Skeletal muscle cell (primary cell): ENCODE data around the gene NYAP1.

Source experiments
- DNase-seq: peaks from one replicate; pipeline ENCODE4 v3.0.0-alpha.2; 2010; ENCODE audit warnings: low read depth
- H3K4me3 ChIP-seq: 2 replicates; pipeline ENCODE4 v1.5.1; 2011; ENCODE audit warnings: low read depth, mild to moderate bottlenecking, control low read depth, low read length, moderate library complexity

The NYAP1 gene

DNA sequence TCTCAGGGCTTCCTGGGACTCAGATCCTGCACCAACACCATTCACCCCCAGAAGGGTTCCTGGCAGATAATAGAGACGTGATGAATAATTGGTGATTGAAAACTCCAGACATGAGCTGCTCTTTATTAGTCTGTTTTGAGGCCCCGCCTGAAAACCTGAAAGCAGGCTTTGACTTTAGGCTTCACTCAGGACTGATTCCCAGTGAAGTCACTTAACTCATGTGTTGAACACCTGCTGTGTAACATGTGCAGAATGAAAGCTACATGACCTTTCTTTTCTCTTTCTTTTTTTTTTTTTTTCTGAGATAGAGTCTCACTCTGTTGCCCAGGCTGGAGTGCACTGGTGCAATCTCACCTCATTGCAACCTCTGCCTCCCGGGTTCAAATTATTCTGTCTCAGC is 28.5 kb upstream of the NYAP1 start:
- DNase-seq: no peak
- no peak overlapping the region for H3K4me3 ChIP-seq

DNA sequence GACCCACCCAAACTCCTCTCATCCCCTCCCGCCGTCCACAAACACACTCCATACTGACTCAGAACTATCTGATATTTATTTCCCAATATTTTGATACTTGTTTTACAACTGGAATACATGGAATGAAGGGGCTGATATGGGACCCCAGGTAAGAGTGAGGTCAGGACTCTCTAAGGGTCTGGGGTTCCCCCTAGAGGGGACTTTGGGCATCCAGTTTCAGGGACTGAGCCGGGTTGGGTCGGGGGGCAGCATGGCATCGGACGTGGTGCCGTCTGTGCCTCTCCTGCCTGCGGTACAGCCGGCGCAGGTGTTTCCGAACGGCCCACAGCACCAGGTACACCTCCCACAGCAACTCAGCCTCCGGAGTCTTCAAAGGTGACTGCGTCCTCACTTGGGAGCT is 27.2 kb upstream of the NYAP1 start:
- no peak overlapping the region for H3K4me3 ChIP-seq
- DNase-seq: no peak

DNA sequence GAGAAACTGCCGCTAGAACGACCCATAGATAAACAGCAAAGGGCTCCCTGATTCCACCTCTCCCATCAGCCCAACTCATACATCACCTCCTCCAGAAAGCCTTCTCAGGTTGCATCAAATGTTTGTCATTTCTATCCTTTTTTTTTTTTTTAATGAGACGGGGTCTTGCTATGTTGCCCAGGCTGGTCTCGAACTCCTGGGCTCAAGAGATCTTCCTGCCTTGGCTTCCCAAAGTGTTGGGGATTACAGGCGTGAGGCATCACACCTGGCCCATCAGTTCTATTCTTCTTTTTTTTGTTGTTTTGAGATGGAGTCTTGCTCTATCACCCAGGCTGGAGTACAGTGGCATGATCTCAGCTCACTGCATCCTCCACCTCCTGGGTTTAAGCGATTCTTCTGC is 26.7 kb upstream of the NYAP1 start:
- no peak overlapping the region for H3K4me3 ChIP-seq
- DNase-seq: no peak

DNA sequence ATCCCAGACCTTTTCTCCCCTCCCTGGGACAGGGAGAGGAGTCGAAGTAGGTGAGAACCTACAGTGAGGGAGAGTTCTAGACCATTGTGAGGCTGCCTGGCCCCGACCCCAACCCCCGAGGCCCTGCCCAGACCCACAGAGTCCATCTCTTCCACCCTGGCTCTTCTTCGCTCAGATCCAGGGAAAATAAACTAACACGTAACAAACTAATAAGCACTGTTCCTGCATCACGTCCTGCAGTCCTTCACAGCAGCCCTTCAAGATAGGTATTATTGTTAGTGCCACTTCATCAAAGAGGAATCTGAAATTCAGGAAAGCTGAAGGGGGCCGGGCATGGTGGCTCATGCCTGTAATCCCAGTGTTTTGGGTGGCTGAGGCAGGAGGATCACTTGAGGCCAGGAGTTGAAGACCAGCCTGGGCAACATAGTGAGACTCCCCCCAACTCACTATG is 19.5 kb upstream of the NYAP1 start, which contains the start of gene SPACDR:
SPACDR (minus strand) TSS at position 51 of the 451 bp plus-strand sequence. CDS start 235 bp downstream, outside the sequence.
- no peak for DNase-seq
- H3K4me3 ChIP-seq: no peak within 1 kb of the TSS

DNA sequence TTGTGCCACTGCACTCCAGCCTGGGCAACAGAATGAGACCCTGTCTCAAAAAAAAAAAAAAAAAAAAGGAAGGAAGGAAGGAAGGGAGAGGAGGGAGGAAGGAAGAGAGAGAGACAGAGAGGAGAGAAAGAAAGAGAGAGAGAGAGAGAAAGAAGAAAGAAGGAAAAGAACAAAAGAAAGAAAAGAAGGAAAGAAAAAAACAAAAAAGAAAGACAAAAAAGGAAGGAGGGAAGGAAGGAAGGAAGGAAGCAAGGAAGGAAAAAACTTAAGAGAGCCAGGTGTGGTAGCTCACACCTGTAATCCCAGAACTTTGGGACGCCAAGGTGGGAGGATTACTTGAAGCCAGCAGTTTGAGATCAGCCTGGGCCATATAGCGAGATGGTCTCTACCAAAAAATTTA is 18.9 kb upstream of the NYAP1 start:
- no peak overlapping the region for H3K4me3 ChIP-seq
- DNase-seq: no peak

DNA sequence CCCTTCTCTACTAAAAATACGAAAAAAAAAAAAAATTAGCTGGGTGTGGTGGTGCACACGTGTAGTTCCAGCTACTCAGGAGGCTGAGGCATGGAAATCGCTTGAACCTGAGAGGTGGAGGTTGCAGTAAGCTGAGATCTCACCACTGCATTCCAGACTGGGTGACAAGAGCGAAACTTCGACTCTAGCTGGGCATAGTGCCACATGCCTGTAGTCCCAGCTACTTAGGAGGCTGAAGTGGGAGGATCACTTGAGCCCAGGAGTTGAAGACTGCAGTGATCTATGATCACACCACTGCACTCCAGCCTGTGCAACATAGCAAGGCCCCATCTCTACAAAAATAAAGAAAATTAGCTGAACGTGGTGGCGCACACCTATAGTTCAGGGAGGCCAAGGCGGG is 18.4 kb upstream of the NYAP1 start:
- H3K4me3 ChIP-seq: no peak overlapping the region
- no peak for DNase-seq

DNA sequence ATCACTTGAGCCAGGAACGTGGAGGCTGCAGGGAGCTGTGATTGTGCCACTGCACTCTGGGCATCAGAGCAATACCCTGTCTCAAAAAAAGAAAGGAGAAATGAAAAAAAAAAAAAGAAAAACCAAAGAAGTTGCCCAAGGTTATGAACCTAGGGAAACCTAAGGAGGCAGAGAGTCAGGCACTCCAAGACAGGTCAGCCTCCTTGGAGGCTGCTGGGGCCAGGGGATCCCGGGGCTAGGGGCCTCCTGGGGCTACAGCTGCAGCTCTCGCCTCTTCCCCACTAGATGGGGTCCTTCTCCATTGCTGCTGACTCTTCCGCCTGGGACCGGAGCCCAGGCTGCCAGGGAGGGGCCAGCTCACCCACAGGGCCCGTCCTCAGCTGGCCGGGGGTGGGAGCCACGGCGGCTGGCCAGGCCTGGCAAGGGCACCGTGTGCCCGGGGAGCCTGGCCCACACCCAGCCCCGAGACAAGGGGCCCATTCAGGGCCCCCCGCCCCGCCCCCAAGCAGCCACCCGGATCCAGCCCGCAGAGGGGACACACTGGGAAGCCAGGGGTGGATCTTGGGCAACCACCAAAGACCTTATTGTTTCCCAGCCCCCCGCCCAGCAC is 17.9 kb upstream of the NYAP1 start:
- DNase-seq: no peak
- H3K4me3 ChIP-seq: no peak overlapping the region

DNA sequence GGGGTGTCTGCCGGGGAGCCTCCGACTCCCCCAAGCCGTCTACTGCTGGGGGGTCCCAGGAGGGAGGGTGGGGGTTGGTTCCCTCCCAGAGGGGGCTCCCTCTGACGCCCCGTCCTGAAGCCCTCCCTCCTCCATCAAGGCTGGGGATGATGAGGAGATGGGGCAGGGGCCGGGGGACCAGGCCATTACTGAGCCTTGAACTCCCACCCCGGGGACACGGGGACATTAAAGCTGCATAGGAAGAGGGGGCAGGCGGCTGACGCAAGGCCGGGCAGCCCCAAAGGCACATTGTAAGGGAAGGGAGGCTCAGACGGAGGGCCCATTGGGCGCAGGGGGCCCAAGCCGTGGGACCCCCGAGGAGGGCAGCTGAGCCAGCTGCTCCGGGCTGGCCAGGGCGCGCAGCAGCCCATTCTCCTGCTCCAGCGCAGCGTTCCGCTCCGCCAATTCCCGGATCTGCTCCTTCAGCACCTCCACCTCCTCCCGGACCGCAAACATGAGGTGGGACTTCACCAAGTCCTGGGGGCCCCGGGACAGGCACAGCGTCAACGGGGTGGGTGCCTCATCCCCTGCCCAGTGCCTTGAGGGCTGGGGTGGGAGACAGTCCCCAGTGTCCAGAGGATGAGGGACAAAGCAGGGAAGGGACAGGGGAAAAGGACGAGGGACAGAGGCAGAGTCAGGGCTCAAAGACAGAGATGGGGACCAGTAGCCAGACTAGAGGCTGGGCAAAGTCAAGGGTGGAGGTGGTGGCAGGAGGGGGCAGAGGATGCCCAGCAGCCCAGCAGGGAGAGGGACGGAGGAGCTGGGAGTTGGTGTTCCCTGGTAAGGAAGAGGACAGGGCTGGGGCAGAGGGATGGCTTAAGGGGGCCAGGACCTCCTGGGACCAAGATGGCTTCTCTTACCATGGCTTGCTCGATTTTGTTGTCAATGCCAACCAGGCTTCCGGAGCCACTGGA is 16.8 kb upstream of the NYAP1 start:
- no peak for DNase-seq
- no peak overlapping the region for H3K4me3 ChIP-seq

DNA sequence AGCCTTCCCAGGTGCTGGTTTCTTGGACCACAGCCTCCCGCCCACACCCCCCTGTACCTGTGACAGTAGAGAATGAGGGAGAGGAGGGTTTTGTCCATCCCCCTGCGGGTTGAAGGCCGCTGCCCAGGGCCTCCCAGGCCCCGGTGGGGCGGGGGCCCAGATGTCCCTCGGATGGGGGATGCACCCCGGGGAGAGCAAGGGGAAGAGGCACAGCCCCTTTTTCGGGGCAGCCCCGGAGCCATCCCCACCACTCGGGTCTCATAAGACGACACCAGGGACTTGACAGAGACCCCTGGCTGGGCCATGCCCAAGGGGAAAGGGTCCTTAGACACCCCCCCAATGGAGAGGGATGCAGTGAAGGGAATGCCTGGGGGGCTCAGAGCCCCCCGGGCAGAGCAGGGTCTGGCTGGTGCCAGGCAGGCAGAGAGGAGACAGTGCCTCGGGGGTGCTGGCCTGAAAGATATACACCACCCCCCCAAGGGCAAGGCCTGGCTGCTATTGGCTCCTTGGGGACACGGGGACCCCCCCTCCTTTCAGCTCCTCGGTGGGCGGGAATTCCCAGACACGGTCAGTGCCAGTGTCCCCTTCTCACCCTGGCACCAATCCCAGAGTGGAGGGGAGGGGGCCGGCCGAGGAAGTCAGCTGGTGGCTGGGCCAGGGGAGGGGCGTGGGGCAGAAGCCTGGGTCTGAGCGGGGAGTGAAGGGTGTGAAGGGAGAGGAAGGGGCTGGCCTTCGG is 15.9 kb upstream of the NYAP1 start:
- DNase-seq: no peak
- H3K4me3 ChIP-seq: no peak overlapping the region

DNA sequence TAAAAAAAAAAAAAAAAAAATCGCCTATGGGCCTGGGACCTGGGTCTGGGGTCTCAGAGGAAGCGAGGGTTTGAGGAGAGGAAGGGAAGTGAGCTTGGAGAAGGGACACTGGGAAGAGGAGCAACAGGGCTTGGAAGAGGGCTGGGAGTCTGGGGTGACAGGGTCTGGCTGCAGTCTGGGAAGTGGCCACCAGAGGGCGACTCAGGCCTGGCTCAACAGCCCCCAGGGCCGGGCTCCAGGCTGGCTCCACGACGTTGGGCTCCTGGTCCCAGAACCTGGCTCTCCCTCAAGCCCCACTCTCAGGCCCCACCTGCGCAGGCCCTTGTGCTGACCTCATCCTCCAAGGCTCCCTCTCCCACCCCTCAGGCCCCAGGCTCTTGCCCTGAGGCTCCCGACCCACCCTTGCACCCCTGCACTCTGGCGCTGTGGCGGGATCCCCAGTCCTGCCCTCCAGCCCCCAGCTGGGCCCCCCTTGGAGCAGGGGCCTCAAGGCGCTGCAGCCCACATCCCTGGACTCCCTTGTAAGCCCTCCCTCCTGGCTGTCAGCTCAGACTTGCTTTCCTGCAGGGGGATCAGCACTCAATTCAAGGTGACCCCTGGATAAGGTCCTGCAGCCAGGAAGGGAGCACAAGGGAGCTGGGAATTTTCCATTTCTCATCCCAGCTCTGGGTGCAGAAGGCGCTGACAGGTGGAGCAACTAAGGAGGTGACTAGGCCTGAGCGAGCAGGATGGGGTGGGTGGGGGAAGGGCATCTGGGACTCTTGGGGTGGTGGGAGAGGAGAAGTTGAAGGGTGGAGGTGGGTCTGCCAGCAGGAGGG is 14.3 kb upstream of the NYAP1 start:
- H3K4me3 ChIP-seq: no peak overlapping the region
- no peak for DNase-seq

DNA sequence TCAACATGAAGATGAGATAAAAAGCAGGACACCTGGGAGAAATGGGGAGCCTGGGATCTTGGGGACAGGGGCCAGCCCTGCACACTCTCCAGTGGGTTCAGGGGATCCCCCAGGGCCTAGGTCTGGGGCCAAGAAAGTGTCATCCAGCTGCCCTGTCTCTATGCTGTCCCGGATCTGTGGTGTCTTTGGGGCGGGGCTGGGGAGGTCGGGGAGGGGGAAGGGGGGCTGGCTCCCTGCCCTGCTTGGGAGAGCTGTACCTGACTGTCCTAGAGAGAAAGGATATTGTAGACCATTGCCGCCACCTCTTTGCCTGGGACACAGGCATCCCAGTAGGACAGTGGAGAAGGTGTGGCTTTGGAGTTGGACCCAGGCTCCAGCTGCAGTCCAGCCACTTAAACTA is 12.7 kb upstream of the NYAP1 start:
- no peak for DNase-seq
- no peak overlapping the region for H3K4me3 ChIP-seq

DNA sequence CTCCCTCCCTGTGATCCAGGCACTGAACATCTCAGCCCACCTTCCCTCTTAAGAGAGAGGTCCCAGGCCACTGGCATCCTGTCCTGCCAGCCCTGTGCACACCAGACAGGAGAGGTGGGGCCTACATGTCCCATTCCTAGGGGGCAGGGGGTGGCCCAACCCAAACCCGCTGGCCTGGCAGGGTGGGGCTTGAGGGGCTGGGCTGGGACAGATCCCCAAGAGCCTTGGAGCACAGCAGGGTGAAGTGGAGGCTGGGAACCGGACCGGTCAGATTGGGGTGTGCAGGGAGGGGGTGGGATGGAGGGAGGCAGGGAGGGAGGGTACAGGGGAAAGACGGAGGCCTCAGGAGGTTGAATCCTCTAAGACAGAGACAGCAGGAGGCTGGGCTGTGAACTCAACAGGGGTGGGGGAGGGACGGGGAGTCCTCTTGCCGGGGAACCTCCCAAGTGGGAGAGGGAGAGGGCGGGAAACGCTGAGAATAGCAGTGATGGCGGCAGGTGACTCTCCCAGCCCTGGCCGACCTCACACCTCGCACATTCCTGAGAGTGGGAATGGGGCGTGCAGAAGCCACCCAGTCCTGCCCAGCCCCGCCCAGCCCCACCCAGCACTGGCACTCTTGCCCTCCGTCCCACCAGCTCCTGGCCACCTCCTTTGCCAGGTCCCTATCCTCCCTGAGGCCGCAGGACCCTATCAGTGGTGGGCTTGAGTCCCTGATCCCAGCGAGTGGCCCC is 11.4 kb upstream of the NYAP1 start:
- H3K4me3 ChIP-seq: no peak overlapping the region
- DNase-seq: no peak

DNA sequence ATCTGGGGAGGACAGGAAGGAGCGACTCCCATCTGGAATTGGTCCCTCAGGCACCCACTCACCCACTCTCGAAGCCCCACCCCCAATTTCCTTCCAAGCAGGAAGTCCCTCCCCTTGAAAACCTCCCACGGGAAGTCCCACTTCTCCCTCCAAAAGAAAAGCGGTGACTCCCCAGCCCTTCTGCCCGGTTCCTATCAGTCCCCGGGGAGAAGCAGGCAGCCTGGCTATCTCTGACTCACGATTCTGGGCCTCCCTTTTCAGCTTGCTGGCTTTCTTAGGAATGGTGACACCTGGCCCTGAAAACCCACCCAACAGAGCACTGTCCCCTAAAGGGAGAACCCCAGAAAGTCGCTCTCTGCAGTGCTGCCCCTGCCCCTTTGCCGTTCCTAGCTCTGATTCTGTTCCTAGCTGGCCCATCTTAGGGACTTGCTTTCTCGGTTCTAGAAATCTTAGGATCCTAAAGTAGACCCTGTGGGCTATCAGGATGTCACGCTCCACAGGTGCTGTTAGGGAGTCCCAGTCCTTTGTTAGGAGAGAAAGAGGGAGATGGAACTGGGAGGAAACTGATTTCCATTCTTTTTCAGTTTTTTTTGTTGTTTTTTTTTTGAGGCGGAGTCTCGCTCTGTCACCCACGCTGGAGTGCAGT is 10.8 kb upstream of the NYAP1 start:
- H3K4me3 ChIP-seq: no peak overlapping the region
- DNase-seq: no peak

DNA sequence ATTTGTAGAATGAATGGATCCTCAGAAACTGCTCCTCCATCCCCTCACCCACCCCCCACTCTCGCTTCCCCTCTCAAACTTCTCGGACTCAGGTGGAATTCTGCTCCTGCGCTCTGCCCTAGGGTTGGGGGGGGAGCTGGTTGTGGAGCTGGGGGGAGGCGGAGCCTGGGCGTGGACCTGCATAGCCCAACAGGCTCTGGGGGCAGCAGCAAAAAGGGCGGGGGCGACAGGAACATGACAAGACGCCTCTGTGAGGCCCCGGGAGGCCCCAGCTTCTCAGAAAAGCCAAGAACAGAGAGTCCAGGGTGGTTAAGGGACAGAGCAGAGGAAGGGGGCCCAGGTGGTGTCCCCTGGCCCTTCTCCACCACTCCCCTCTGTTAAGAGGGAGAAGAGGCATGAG is 8.2 kb upstream of the NYAP1 start:
- no peak for DNase-seq
- peak overlapping the region; percentile 92 for H3K4me3 ChIP-seq

DNA sequence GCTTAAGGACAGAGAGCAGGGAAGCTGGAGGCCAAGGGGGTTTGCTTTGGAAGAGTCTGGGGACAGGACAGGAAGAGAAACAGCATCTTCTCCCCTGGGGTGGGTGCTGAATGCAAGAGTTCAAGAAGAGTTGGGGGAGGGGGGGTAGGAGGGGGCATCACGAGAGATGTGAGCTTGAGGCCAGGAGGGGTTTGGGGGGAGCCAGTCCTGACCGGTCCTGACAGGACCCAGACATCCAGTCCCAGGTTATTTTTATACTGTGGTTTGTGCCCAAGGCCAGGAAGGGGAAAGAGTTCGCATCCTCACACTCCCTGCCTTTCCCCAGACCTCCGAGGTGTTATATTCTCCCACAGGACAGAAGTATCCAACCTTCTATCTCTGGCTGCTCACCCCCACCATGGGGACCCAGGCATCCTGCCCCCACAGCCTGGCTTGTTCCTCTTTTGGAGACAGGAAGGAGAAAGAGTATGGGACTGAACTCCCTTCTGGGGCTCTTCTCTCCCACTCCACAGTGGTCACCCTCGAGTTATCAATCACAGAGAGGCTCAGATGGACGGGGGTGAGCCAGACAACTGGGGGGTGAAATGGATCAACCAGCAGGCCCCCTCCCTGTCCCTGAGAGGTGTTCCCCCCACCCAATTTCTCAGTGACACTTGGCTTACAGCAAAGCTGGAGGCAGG is 7.5 kb upstream of the NYAP1 start:
- DNase-seq: no peak

DNA sequence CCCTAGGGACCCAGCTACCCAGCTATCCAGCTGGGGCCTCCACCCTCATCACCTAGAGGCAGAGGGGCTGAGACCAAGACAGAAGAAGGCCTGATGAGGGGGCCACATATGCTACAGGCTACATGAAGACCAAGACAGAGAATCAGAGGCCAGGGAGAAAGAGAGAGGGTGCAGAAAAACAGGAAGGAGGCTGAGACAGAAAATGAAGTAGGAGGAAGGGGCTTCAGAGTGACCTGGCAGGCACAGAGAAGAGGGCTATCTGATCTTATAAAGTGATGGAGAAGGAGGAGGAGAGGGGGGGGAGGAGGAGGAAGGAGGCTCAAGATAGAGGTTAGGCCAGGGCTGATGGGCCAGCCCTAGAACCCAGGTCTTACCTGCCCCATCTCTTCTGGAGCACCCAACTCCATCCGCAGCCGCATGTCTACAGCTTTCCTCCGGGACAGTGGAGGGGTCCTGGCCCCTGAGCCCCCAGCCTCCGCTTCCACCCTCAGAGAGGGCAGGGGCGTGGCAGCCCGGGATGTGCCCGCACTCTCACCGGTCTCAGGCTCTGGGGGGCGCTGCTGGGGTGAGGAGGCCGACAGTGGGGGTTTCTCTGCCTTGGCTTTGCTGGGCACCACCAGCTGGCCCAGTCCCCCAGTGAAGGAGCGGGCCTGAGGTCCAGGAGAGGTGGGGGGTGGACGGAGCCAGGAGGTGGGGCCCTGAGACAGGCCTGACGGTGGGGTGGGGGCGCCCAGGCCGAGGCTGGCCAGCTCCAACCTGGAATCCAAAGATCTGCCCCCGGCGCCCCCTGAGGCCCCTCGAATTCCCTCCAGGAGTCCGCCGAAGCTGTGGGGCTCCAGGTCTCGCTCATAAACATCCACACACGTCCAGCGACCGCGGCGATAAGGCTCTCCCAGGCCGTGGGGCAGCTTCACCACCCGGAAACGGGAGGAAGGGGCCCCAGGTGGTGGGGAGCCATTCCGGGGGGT is 6.5 kb upstream of the NYAP1 start:
- peak overlapping the region; percentile 92 for H3K4me3 ChIP-seq
- DNase-seq: no peak

More for the DNA sequence above, 7.5 kb upstream of the NYAP1 start:
- peak overlapping the region; percentile 92 for H3K4me3 ChIP-seq

DNA sequence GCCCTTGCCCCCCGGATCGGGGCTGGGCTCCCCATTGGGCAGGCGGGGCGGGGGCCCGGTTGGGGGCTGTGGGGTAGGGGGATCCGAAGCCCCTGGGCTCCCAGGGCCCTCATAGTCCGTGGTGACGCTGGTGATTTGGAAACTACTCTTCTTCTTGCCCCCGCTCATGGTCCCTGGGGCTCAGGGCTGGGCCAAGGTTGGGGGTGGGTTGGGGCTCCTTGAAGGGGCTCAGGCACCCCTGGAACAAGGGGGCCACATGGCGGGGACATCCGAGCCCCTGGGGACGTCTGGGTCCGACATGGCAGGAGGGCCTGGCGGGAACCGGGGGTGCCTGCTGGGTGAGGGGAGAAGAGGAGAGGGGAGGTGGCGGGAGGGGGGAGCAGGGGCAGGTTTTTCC is 5.9 kb upstream of the NYAP1 start:
- DNase-seq: no peak

More for the DNA sequence above, 5.9 kb upstream of the NYAP1 start:
- H3K4me3 ChIP-seq: peak overlapping the region; percentile 92
